Suppressor macrophage treated with lipopolysaccharide for 1 hour (primary cell): ENCODE data around the gene C5.
"Not testable (repeated sequence)": the region's sequence is repeated elsewhere in the genome, so short reads cannot be mapped to it uniquely, and the experiment has no call there.

Experiments used
- DNase-seq, 3 donors: peaks; one replicate each; pipeline ENCODE4 v3.0.0-alpha.2; 2020 to 2022

Gene C5

GRCh38 chr9:120977321-120977720 is 72.8 kb downstream of the C5 start:
- DNase-seq, result no peak

GRCh38 chr9:120974921-120975320 is 75.2 kb downstream of the C5 start:
- DNase-seq, result no peak

GRCh38 chr9:120974181-120974580 is 75.9 kb downstream of the C5 start:
- no peak for DNase-seq

GRCh38 chr9:120971938-120972337 is 78.1 kb downstream of the C5 start:
- DNase-seq, result no peak

GRCh38 chr9:120971471-120971870 is 78.6 kb downstream of the C5 start:
- DNase-seq, result not testable (repeated sequence)

GRCh38 chr9:120970244-120970643 is 79.8 kb downstream of the C5 start:
- no peak for DNase-seq

- no peak for DNase-seq
These were observed 84.1 kb downstream of the C5 start for GRCh38 chr9:120966013-120966369.

GRCh38 chr9:120965344-120966012 is 84.6 kb downstream of the C5 start:
- no peak for DNase-seq

GRCh38 chr9:120961936-120962335 is 88.1 kb downstream of the C5 start:
- no peak for DNase-seq

GRCh38 chr9:120960001-120960400 is 90.1 kb downstream of the C5 start:
- no peak for DNase-seq

GRCh38 chr9:120956862-120957261 is 93.2 kb downstream of the C5 start:
- no peak for DNase-seq

- no peak for DNase-seq
These were observed 98.0 kb downstream of the C5 start for GRCh38 chr9:120951960-120952618.

- no peak for DNase-seq
These were observed 99.4 kb downstream of the C5 start for GRCh38 chr9:120950421-120951388.

GRCh38 chr9:120949290-120949689 is 100.8 kb downstream of the C5 start:
- DNase-seq, result no peak

- DNase-seq, result no peak
These were observed 101.3 kb downstream of the C5 start for GRCh38 chr9:120948824-120949223.

- DNase-seq, result no peak
These were observed 102.9 kb downstream of the C5 start for GRCh38 chr9:120947222-120947621.

GRCh38 chr9:120946259-120946658 is 103.8 kb downstream of the C5 start:
- DNase-seq, result peak in 1 of 3 donors; percentile 19

GRCh38 chr9:120944948-120945347 is 105.1 kb downstream of the C5 start:
- no peak for DNase-seq

- peak; percentile 15 to 62 (median 53) for DNase-seq
These were observed 105.6 kb downstream of the C5 start for GRCh38 chr9:120944434-120944843.

GRCh38 chr9:120942186-120943001 is 107.7 kb downstream of the C5 start:
- no peak for DNase-seq

- DNase-seq, result no peak
These were observed 108.9 kb downstream of the C5 start for GRCh38 chr9:120941046-120941770.

- DNase-seq, result no peak
These were observed 109.5 kb downstream of the C5 start for GRCh38 chr9:120940573-120940972.
